Measurements from ENCODE around the gene PPP3CA. TPM values are rescaled to one million over a fixed set of nuclear protein-coding genes. Genes with fewer than 3 reads are reported as not detected.

The PPP3CA gene
- total RNA-seq, 1 donor from 2014 or later, result 64.5 TPM

DNA sequence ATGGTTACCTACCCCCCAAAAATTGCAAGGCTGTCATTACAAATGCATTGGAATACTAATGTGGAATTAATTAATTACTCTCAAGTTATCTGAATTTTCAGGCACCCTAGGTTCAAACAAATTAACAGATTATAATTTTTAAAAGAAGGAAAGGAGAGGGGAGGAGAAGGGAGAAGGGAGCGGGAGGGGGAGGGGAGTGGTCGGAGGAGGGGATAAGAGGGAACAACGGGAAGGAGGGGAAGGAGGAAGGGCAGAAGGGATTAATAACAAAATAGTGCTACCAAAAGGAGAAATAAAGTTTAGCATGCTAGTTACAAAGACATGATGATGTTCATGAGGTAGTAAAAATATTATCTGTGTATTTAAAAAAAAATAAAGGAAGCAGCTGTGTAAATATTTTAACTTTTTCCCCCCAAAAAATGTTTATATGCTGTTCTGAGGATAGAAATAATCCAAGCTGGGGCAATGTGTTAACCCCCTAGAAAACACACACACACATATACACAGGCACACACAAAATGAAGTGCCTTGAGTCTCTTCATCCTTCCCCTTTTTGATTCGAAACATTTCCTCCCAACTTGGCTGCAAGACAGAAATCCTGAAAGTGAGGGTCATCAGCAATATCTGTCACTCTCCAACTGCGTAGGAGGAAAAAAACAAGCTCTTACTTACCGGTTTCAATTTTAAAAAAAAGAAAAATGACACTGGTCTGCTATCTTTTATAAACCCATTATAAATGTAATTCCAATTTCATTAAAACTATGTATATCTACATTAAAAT is 58.8 kb downstream of the PPP3CA start:
- DNase-seq (ENCODE audit: low spot score in 2 of 2), result no peak
- Histone ChIP-seq H3K27me3 (no peaks in the 10 kb centered on the region), H3K4me1 (peaks cover 0 to 20% of the 10 kb centered on the region in 2 donors), H3K4me3 (no peak overlapping the region), H3K27ac (no peak overlapping the region), H3K9me3 (no peaks in the 10 kb centered on the region), H3K36me3 (no peaks in the 10 kb centered on the region)
- intact Hi-C loops (cut with DNase I), result no loop called here
- TF ChIP-seq, protein P1, sequence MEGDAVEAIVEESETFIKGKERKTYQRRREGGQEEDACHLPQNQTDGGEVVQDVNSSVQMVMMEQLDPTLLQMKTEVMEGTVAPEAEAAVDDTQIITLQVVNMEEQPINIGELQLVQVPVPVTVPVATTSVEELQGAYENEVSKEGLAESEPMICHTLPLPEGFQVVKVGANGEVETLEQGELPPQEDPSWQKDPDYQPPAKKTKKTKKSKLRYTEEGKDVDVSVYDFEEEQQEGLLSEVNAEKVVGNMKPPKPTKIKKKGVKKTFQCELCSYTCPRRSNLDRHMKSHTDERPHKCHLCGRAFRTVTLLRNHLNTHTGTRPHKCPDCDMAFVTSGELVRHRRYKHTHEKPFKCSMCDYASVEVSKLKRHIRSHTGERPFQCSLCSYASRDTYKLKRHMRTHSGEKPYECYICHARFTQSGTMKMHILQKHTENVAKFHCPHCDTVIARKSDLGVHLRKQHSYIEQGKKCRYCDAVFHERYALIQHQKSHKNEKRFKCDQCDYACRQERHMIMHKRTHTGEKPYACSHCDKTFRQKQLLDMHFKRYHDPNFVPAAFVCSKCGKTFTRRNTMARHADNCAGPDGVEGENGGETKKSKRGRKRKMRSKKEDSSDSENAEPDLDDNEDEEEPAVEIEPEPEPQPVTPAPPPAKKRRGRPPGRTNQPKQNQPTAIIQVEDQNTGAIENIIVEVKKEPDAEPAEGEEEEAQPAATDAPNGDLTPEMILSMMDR (IDR thresholded peaks at IDR 0.05), result no peak

DNA sequence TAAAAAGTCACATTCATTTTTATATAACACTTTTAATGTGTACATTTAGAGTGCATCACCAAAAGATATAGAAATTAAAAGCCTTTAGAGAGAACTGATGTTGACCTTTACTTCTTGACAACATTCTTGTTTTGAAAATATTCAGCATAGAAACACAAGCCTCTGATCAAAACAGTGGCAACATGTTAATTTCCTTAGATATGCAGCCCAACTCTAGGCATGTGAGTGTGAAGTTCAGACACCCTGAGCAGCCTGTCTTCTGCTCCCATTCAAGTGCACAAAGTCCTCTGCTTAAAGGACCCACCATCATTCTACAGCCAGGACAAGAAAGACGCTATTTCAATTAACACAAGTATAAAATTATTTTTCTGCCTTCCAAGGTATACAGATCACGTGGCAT is 60.0 kb downstream of the PPP3CA start:
- no peaks in the 10 kb centered on the region for H3K27me3 ChIP-seq
- no peak for DNase-seq (ENCODE audit: low spot score in 2 of 2)
- H3K9me3 ChIP-seq, result no peaks in the 10 kb centered on the region
- TF ChIP-seq, protein P1 (IDR thresholded peaks at IDR 0.05), result no peak
- intact Hi-C loops (cut with DNase I), result no loop called here
- no peak overlapping the region for H3K27ac ChIP-seq
- no peaks in the 10 kb centered on the region for H3K36me3 ChIP-seq
- H3K4me3 ChIP-seq, result no peak overlapping the region
- H3K4me1 ChIP-seq, result peaks cover 0 to 10% of the 10 kb centered on the region in 2 donors

DNA sequence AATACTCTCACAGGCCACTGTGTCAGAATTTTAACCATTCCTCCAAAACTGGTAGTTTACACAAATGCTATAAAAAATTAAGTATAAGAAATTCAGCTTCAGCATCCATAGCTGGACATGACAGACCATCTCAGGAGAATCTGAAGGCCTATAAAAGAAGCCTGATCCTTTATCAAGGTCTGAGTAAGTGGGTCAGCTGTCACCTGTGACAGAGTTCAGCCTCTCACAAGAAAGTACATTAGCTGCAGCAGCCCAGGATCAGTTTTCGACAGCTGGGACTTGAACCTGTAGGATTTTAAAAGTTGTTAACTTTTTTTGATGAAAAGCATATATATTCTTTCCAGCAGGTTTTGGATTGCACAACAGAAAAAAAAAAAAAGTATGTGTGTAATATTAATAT is 60.7 kb downstream of the PPP3CA start:
- H3K9me3 ChIP-seq, result no peaks in the 10 kb centered on the region
- no peak overlapping the region for H3K4me3 ChIP-seq
- H3K27ac ChIP-seq, result no peak overlapping the region
- no peak for DNase-seq (ENCODE audit: low spot score in 2 of 2)
- TF ChIP-seq, protein P1 (IDR thresholded peaks at IDR 0.05), result no peak
- intact Hi-C loops (cut with DNase I), result no loop called here
- no peaks in the 10 kb centered on the region for H3K27me3 ChIP-seq
- H3K36me3 ChIP-seq, result no peaks in the 10 kb centered on the region
- H3K4me1 ChIP-seq, result peaks cover 0 to 10% of the 10 kb centered on the region in 2 donors

DNA sequence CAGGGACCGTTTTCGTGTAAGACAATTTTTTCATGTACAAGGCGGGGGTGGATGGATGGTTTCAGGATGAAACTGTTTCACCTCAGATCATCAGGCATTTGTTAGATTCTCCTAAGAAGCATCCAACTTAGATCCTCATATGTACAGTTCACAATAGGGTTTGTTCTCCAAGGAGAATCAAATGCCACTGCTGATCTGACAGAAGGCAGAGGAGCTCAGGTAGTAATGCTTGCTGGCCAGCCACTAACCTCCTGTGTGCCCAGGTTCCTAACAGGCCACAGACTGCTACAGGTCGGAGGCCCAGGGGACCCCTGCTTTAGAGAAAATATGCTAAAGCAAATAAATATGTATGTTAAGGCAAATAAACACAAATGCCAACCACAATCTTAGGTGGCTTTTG is 61.3 kb downstream of the PPP3CA start:
- Histone ChIP-seq H3K27ac (no peak overlapping the region), H3K4me1 (peaks cover 0 to 10% of the 10 kb centered on the region in 2 donors), H3K27me3 (no peaks in the 10 kb centered on the region), H3K9me3 (no peaks in the 10 kb centered on the region), H3K4me3 (no peak overlapping the region), H3K36me3 (no peaks in the 10 kb centered on the region)
- no peak for DNase-seq (ENCODE audit: low spot score in 2 of 2)
- intact Hi-C loops (cut with DNase I), result no loop called here
- TF ChIP-seq, protein P1 (IDR thresholded peaks at IDR 0.05), result no peak

DNA sequence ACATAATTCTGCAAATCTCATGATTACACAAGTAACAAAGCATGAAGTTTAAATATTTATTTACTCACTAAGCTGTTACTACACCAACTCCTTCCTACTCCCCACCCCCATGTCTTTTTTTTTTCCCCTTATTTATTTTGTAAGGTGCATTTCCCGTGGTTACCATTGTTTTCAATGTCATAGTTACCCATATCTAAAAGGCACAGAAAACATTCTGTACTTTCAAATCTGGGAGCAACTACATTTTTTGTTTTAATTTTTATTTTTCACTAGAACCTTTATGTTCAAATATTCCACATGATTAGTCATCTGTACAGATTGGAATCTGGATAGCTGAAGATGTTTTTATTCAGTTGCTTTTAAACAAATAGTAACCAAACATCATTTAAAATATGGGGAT is 62.8 kb downstream of the PPP3CA start:
- intact Hi-C loops (cut with DNase I), result no loop called here

More for the DNA sequence above, 62.8 kb downstream of the PPP3CA start:
- H3K36me3 ChIP-seq, result no peaks in the 10 kb centered on the region
- no peaks in the 10 kb centered on the region for H3K9me3 ChIP-seq
- no peaks in the 10 kb centered on the region for H3K27me3 ChIP-seq
- TF ChIP-seq, protein P1 (IDR thresholded peaks at IDR 0.05), result no peak
- H3K4me1 ChIP-seq, result peaks cover 0 to 10% of the 10 kb centered on the region in 2 donors
- H3K4me3 ChIP-seq, result no peak overlapping the region
- DNase-seq (ENCODE audit: low spot score in 2 of 2), result no peak
- no peak overlapping the region for H3K27ac ChIP-seq
